ENCODE data around the gene ZNF512. TPM values are rescaled to one million over a fixed set of nuclear protein-coding genes. Genes with fewer than 3 reads are reported as not detected.

Gene ZNF512
- total and polyA plus RNA-seq, 9 of the 15 experiments (the other 6 are each of a cell fraction or from before 2014, with no cell fraction given), result 24.7 to 101 (median 65.9) TPM

DNA sequence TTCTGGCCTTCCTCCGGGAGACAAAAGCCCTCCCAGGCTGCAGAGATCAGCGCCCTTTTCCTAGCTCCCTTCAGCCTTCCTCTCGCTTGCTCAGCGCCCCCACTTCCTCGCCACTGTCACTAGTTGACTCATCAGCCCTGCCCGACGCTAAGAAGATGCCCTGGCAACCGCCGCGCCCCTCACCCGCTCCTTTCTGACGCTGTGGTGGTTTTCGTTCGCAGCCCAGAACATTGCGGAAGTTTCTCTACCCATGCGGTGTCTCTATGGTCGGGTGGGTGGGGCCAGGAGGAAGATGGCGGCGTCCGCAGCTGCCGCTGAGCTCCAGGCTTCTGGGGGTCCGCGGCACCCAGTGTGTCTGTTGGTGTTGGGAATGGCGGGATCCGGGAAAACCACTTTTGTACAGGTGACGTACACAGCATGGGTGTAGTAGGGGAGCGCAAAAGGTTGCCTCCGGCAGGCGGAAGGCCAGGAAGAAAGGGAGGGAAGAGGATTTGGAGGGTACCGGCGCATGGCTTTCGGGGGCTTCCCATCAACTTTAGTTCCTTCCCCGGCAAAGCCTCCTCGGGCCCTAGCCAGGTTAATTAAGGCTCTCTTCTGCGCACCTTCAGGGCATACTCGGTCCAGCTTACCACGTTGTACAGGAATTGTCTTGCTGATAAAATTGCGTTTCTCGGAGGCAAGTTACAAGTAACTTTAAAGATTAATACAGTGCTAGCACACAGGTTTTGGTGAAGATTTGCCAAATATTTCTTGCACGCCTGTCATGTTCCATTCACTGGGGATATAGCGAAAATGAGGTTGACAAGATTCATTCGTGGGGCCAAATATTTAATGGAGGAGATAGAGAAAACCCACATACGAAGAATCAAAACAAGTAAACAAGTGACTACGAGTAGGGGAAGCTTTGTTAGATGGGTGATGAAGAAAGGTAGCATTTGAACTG, 46.2 kb downstream of the ZNF512 start, which contains the start of the genes CCDC121 and GPN1 (continued):
- TF ChIP-seq MEF2A (IDR thresholded peaks at IDR 0.05; ENCODE audit: control insufficient read depth, low read depth, low read length) (no peak), TBP (optimal IDR thresholded peaks at IDR 0.05; ENCODE audit: low read depth, low read length) (peak; percentile 86), ETV6 (IDR thresholded peaks at IDR 0.05; ENCODE audit: borderline replicate concordance in 1 of 2, low read depth in 2 of 2, low read length in 1 of 2) (no peak), ETV6 (CRISPR knock-in tag; IDR thresholded peaks at IDR 0.05; ENCODE audit: borderline replicate concordance) (no peak), ZNF830 (CRISPR knock-in tag; IDR thresholded peaks at IDR 0.05) (0 out of 2 replicates have a peak, but pooled peaks have one; percentile 39), KLF1 (tag; IDR thresholded peaks at IDR 0.05) (0 out of 2 replicates have a peak, but pooled peaks have one; percentile 17), ZNF184 (CRISPR knock-in tag; IDR thresholded peaks at IDR 0.05) (no peak), POLR2G (IDR thresholded peaks at IDR 0.05; ENCODE audit: low read depth, low read length) (peak; percentile 97), RNF2 (IDR thresholded peaks at IDR 0.05) (no peak), CXXC5 (CRISPR knock-in tag; IDR thresholded peaks at IDR 0.05) (peak; percentile 52), CTBP1 (IDR thresholded peaks at IDR 0.05; ENCODE audit: borderline replicate concordance) (peak; percentile 62; the same call in 1 of the 2 replicates), RCOR1 (IDR thresholded peaks at IDR 0.05; ENCODE audit: borderline replicate concordance in 1 of 2, low read depth in 2 of 2, low read length in 2 of 2) (peak in 1 of 2 experiments; percentile 42; a peak in 1 of 4 replicates), KDM4B (IDR thresholded peaks at IDR 0.05; ENCODE audit: borderline replicate concordance in 2 of 2, low read depth in 1 of 2) (peak in 1 of 2 experiments; percentile 44; a peak in 1 of 4 replicates), CCNT2 (IDR thresholded peaks at IDR 0.05; ENCODE audit: borderline replicate concordance, extremely low read depth, insufficient read length, low read depth, low read length) (peak; percentile 21), ZBTB1 (CRISPR knock-in tag; IDR thresholded peaks at IDR 0.05; ENCODE audit: borderline replicate concordance, low read depth) (no peak), HDAC2 (IDR thresholded peaks at IDR 0.05) (peak; percentile 63), ZNF785 (CRISPR knock-in tag; IDR thresholded peaks at IDR 0.05) (no peak)
- TF ChIP-seq, protein P1, sequence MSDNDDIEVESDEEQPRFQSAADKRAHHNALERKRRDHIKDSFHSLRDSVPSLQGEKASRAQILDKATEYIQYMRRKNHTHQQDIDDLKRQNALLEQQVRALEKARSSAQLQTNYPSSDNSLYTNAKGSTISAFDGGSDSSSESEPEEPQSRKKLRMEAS (CRISPR knock-in tag; IDR thresholded peaks at IDR 0.05), result peak; percentile 92
- TF ChIP-seq, protein P2, sequence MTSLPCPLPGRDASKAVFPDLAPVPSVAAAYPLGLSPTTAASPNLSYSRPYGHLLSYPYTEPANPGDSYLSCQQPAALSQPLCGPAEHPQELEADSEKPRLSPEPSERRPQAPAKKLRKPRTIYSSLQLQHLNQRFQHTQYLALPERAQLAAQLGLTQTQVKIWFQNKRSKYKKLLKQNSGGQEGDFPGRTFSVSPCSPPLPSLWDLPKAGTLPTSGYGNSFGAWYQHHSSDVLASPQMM (CRISPR knock-in tag; IDR thresholded peaks at IDR 0.05), result no peak
- TF ChIP-seq, protein P3, sequence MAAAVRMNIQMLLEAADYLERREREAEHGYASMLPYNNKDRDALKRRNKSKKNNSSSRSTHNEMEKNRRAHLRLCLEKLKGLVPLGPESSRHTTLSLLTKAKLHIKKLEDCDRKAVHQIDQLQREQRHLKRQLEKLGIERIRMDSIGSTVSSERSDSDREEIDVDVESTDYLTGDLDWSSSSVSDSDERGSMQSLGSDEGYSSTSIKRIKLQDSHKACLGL (CRISPR knock-in tag; IDR thresholded peaks at IDR 0.05; ENCODE audit: borderline replicate concordance, poor library complexity, severe bottlenecking), result peak; percentile 36
- TF ChIP-seq, protein P4, sequence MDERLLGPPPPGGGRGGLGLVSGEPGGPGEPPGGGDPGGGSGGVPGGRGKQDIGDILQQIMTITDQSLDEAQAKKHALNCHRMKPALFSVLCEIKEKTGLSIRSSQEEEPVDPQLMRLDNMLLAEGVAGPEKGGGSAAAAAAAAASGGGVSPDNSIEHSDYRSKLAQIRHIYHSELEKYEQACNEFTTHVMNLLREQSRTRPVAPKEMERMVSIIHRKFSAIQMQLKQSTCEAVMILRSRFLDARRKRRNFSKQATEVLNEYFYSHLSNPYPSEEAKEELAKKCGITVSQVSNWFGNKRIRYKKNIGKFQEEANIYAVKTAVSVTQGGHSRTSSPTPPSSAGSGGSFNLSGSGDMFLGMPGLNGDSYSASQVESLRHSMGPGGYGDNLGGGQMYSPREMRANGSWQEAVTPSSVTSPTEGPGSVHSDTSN (CRISPR knock-in tag; IDR thresholded peaks at IDR 0.05; ENCODE audit: low read depth), result no peak
- TF ChIP-seq, protein P4 (tag; conservative IDR thresholded peaks at IDR 0.05; ENCODE audit: low read depth), result no peak
- TF ChIP-seq, protein P5, sequence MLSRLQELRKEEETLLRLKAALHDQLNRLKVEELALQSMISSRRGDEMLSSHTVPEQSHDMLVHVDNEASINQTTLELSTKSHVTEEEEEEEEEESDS (CRISPR knock-in tag; IDR thresholded peaks at IDR 0.05), result no peak

Data from K562 (cell line).